Stimulated activated memory B cell treated with anti-CD40 and anti-IgM and Interleukin-4, amounts not matched to agents 10 μg/mL and 1 μg/mL and 100 μg/mL, for 72 hours (primary cell): ENCODE results near the gene CMTM5.
"Not testable (repeated sequence)": the region's sequence is repeated elsewhere in the genome, so short reads cannot be mapped to it uniquely, and the experiment has no call there.

ENCODE experiments used
- ATAC-seq: fragments of 150-1000 bp; cut with Tn5 transposase; 2 replicates; pipeline ENCODE4 v1.10.0; 2021
- H3K27ac Mint-ChIP-seq: one replicate; pipeline ENCODE4 v1.8.0; 2022; ENCODE audit warnings: mild to moderate bottlenecking, mixed read lengths
- H3K27me3 Mint-ChIP-seq: one replicate; pipeline ENCODE4 v1.8.0; 2022; ENCODE audit warnings: mixed read lengths
- H3K36me3 Mint-ChIP-seq: one replicate; pipeline ENCODE4 v1.8.0; 2022; ENCODE audit warnings: mixed read lengths
- H3K4me1 Mint-ChIP-seq: one replicate; pipeline ENCODE4 v1.8.0; 2022; ENCODE audit warnings: mixed read lengths
- H3K4me3 Mint-ChIP-seq: one replicate; pipeline ENCODE4 v1.8.0; 2022; ENCODE audit warnings: mild to moderate bottlenecking, moderate library complexity, mixed read lengths
- H3K9me3 Mint-ChIP-seq: one replicate; pipeline ENCODE4 v1.8.0; 2022; ENCODE audit warnings: mixed read lengths

CMTM5 gene

DNA sequence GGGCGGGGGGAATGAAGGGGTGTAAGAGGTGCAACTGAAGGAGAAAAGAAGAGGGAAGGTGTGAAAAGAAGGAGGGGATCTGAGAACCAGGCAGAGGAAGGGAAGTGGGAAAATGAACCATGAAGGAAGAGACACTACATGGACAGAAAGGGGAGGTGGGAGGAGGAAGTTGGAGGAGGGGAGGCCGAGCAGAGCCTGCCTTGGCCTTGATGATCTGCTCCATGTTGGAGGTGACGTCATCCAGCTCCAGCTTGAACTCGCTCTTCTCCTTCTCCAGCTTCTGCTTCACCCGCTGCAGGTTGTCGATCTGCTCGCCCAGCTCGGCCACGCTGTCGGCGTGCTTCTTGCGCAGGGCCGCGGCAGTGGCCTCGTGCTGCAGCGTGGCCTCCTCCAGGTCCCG lies 42.8 kb downstream of the CMTM5 start:
- not testable (repeated sequence) for H3K4me3 Mint-ChIP-seq, H3K36me3 Mint-ChIP-seq, H3K27ac Mint-ChIP-seq, H3K4me1 Mint-ChIP-seq, ATAC-seq, H3K9me3 Mint-ChIP-seq
- H3K27me3 Mint-ChIP-seq, result peaks cover 57% of the 10 kb centered on the region

DNA sequence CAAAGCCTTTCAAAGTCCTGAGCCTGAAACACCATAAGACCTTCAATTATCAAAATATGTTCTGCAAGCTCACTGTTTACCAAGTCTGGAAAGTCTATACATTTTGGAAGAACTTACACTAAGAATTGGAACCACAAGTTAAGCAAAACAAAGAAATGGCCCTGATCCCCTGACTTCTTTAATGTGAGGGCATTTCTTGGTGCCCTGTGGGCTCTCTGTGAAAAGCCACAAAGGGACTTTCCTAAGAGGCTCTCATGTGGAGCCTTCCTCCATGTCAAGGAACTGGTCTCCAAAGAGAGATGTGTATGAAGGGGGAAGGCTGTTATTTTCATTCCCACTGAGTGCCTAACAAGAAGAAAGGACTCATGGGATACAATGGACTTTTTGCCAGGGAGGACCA lies 44.7 kb downstream of the CMTM5 start:
- Mint-ChIP-seq H3K27me3 (peaks cover 39% of the 10 kb centered on the region), H3K4me1 (no peaks in the 10 kb centered on the region), H3K36me3 (no peaks in the 10 kb centered on the region), H3K9me3 (no peaks in the 10 kb centered on the region), H3K4me3 (no peak overlapping the region), H3K27ac (no peak overlapping the region)
- no peak for ATAC-seq

DNA sequence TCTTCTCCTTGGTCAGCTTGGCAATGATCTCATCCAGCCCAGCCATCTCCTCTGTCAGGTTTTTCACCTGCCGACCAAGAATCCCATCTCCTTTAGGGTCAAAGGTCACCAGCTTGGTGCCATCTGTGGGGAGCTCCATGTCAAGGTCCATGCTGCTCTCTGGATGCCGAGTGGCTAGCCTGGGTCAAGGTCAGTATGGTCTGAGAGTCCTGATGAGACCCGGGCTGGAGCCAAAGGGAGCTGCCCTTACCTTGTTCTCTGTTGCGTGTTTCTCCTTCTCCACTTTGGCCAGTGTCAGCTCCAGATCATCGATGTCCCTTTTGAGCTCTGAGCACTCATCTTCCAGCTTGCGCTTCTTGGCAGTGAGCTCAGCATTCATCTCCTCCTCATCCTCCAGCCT lies 46.8 kb downstream of the CMTM5 start:
- no peaks in the 10 kb centered on the region for H3K4me1 Mint-ChIP-seq

DNA sequence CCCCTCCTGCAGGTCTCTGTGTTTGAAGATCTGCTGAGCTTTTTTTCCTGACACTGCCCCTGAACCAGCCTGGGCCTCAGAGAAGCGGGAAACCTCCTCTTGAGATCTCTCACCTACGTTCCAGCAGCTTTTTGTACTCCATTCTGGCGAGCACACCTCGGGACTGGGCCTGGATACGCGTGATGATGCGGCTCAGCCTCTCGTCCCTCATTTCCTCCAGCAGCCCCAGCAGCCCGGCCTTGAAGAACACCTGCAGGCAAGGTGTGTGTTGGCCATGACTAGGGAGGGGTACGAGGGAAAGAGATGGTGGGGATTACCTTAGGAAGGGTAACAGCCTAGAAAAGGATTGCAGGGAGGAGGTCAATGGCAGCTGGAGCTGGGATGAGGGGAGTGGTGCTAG lies 48.3 kb downstream of the CMTM5 start:
- no peak for ATAC-seq
- Mint-ChIP-seq H3K36me3 (no peaks in the 10 kb centered on the region), H3K4me1 (no peaks in the 10 kb centered on the region), H3K27ac (no peak overlapping the region), H3K9me3 (no peaks in the 10 kb centered on the region), H3K27me3 (peaks cover 10% of the 10 kb centered on the region), H3K4me3 (no peak overlapping the region)

More for the DNA sequence above, 46.8 kb downstream of the CMTM5 start:
- Mint-ChIP-seq H3K4me3 (no peak overlapping the region), H3K36me3 (no peaks in the 10 kb centered on the region), H3K9me3 (no peaks in the 10 kb centered on the region), H3K27ac (no peak overlapping the region), H3K27me3 (peaks cover 20% of the 10 kb centered on the region)
- ATAC-seq, result no peak

DNA sequence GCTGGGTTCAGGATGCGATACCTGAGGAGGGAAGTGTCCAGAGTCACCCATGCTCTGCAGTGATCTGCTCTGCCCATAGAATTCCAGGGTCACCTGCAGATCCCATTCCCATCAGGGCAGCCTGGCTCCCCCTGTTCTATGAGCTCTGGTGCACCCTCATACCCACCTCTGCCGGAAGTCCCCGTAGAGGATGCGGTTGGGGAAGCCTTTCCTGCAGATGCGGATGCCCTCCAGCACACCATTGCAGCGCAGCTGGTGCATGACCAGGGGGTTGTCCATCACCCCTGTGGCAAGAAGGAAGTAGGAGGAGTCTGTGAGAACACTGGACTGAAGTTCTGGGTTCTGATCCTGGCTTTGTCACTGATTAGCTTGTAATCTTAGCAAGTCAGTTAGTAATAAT lies 49.0 kb downstream of the CMTM5 start:
- H3K4me3 Mint-ChIP-seq, H3K27ac Mint-ChIP-seq, H3K4me1 Mint-ChIP-seq, H3K36me3 Mint-ChIP-seq, H3K9me3 Mint-ChIP-seq, ATAC-seq: not testable (repeated sequence)
- peaks cover 12% of the 10 kb centered on the region for H3K27me3 Mint-ChIP-seq

DNA sequence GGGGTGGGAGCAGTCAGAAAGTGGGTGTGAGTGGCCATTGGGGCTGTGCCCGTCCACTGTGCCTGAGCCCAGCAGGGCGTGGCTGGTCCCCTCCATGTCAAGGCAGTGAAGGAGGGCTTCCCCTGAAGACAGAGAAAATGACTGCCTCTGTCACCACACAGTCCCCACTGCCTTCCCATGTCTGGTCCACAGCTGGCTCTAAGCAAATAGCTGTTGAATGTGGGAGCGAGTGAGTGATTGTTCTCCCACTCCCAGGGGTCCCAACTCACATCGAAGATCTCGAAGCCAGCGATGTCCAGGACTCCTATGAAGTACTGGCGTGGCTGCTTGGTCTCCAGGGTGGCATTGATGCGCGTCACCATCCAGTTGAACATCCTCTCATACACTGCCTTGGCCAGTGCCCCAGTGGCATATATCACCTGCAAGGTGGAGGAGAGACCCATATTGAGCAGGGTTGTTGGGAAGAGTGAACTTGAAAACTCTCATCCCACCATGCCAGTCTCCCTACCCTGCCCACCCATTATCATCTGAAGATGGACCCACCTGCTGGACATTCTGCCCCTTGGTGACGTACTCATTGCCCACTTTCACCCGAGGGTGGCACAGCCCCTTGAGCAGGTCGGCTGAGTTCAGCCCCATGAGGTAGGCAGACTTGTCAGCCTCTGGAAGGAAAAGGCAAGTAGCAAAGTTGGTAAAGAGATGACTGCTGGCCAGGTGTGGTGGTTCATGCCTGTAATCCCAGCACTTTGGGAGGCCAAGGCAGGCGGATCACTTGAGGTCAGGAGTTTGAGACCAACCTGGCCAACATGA lies 52.0 kb downstream of the CMTM5 start:
- peaks cover 39% of the 10 kb centered on the region for H3K27me3 Mint-ChIP-seq
- ATAC-seq, result no peak
- H3K9me3 Mint-ChIP-seq, result no peaks in the 10 kb centered on the region
- H3K4me3 Mint-ChIP-seq, result no peak overlapping the region
- no peaks in the 10 kb centered on the region for H3K4me1 Mint-ChIP-seq
- no peaks in the 10 kb centered on the region for H3K36me3 Mint-ChIP-seq
- H3K27ac Mint-ChIP-seq, result no peak overlapping the region
